Mesendoderm (in vitro differentiated cells): Measurements from ENCODE around the gene KIF3A.
A peak's percentile ranks its signal among the peaks of the same experiment; 100 is the strongest.

Experiments used
- DNase-seq: peaks from one replicate; pipeline ENCODE4 v3.0.0; 2013
- H2AK5ac ChIP-seq: 2 replicates; pipeline ENCODE4 v1.6.1; 2013; ENCODE audit warnings: low read length, inconsistent platforms
- H2BK120ac ChIP-seq: 2 replicates; pipeline ENCODE4 v1.6.1; 2013; ENCODE audit warnings: low read depth, mild to moderate bottlenecking, low read length, moderate library complexity, mixed read lengths
- H2BK15ac ChIP-seq: replicated peaks from 2 replicates; pipeline ENCODE4 v1.6.1; 2013; ENCODE audit warnings: low read depth, mild to moderate bottlenecking, moderate library complexity
- H2BK5ac ChIP-seq: 2 replicates; pipeline ENCODE4 v1.6.1; 2013; ENCODE audit warnings: low read length, inconsistent platforms
- H3K18ac ChIP-seq: 2 replicates; pipeline ENCODE4 v1.6.1; 2013; ENCODE audit warnings: mild to moderate bottlenecking, low read length, mixed read lengths
- H3K23ac ChIP-seq: one replicate; pipeline ENCODE4 v1.6.1; 2013; ENCODE audit warnings: low read length
- H3K27ac ChIP-seq: 2 replicates; pipeline ENCODE4 v1.5.1; 2013; ENCODE audit warnings: low read depth, mild to moderate bottlenecking, inconsistent platforms, low read length, moderate library complexity
- H3K27me3 ChIP-seq: 2 replicates; pipeline ENCODE4 v1.6.1; 2013; ENCODE audit warnings: low read length, control low read depth, mild to moderate bottlenecking, inconsistent platforms; ENCODE audit not compliant: insufficient read depth, poor library complexity
- H3K36me3 ChIP-seq: 2 replicates; pipeline ENCODE4 v1.6.1; 2013; ENCODE audit warnings: low read length, inconsistent platforms; ENCODE audit not compliant: control insufficient read depth, insufficient read depth
- H3K4ac ChIP-seq: one replicate; pipeline ENCODE4 v1.6.1; 2013; ENCODE audit warnings: low read depth, mild to moderate bottlenecking, low read length, moderate library complexity
- H3K4me1 ChIP-seq: 2 replicates; pipeline ENCODE4 v1.6.1; 2013; ENCODE audit warnings: low read depth, low read length, inconsistent platforms; ENCODE audit not compliant: control insufficient read depth
- H3K4me2 ChIP-seq: 2 replicates; pipeline ENCODE4 v1.6.1; 2013; ENCODE audit warnings: low read length
- H3K4me3 ChIP-seq: 2 replicates; pipeline ENCODE4 v1.5.1; 2013; ENCODE audit warnings: mild to moderate bottlenecking, low read length
- H3K56ac ChIP-seq: one replicate; pipeline ENCODE4 v1.6.1; 2013; ENCODE audit warnings: low read length
- H3K79me1 ChIP-seq: 2 replicates; pipeline ENCODE4 v1.6.1; 2013; ENCODE audit warnings: low read length, inconsistent platforms
- H3K79me2 ChIP-seq: 2 replicates; pipeline ENCODE4 v1.6.1; 2013; ENCODE audit warnings: mild to moderate bottlenecking, low read length; ENCODE audit not compliant: control insufficient read depth, insufficient read depth
- H3K9ac ChIP-seq: 2 replicates; pipeline ENCODE4 v1.6.1; 2013; ENCODE audit warnings: low read length, inconsistent platforms
- H4K5ac ChIP-seq: one replicate; pipeline ENCODE4 v1.6.1; 2013; ENCODE audit warnings: low read length
- H4K8ac ChIP-seq: one replicate; pipeline ENCODE4 v1.6.1; 2013; ENCODE audit warnings: low read depth, mild to moderate bottlenecking, control low read depth, low read length, moderate library complexity
- WGBS: extraction: QIAGEN DNeasy Blood & Tissue Kit; methylation state at CpG from one replicate; pipeline ENCODE4 v1.1.7; 2013; ENCODE audit warnings: low lambda C conversion rate, missing lambda C conversion rate; ENCODE audit not compliant: insufficient coverage; ENCODE audit errors: extremely low coverage; 5-methylcytosine and 5-hydroxymethylcytosine counted together

The KIF3A gene

GRCh38 chr5:132677682-132678400 is 59.5 kb downstream of the KIF3A start:
- Histone ChIP-seq H3K23ac (no peak overlapping the region), H3K18ac (no peak overlapping the region), H2BK120ac (no peak overlapping the region), H3K4me2 (no peak overlapping the region), H3K56ac (no peak overlapping the region), H4K5ac (no peak overlapping the region), H3K36me3 (no peaks in the 10 kb centered on the region), H2BK5ac (no peak overlapping the region), H2AK5ac (no peak overlapping the region), H3K79me1 (no peaks in the 10 kb centered on the region), H3K27ac (no peak overlapping the region), H4K8ac (no peak overlapping the region), H3K4ac (no peak overlapping the region), H2BK15ac (no peak overlapping the region), H3K27me3 (no peaks in the 10 kb centered on the region), H3K4me3 (no peak overlapping the region), H3K9ac (no peak overlapping the region), H3K79me2 (no peaks in the 10 kb centered on the region), H3K4me1 (peaks cover 2% of the 10 kb centered on the region)
- no peak for DNase-seq
- 100% methylated on average over 1 of the region's 15 CpGs for WGBS

GRCh38 chr5:132677191-132677590 is 60.2 kb downstream of the KIF3A start:
- H2BK15ac ChIP-seq = no peak overlapping the region
- H3K9ac ChIP-seq = no peak overlapping the region
- H2BK120ac ChIP-seq = no peak overlapping the region
- no peak overlapping the region for H3K4ac ChIP-seq
- H4K8ac ChIP-seq = no peak overlapping the region
- H3K18ac ChIP-seq = no peak overlapping the region
- DNase-seq = peak; percentile 65
- no CpG with 5 or more reads among the region's 7 CpGs for WGBS
- peaks cover 2% of the 10 kb centered on the region for H3K4me1 ChIP-seq
- no peaks in the 10 kb centered on the region for H3K27me3 ChIP-seq
- no peak overlapping the region for H3K56ac ChIP-seq
- no peak overlapping the region for H3K4me2 ChIP-seq
- H3K4me3 ChIP-seq = no peak overlapping the region
- H3K79me1 ChIP-seq = no peaks in the 10 kb centered on the region
- no peak overlapping the region for H3K23ac ChIP-seq
- H3K79me2 ChIP-seq = no peaks in the 10 kb centered on the region
- no peak overlapping the region for H2BK5ac ChIP-seq
- H2AK5ac ChIP-seq = no peak overlapping the region
- no peaks in the 10 kb centered on the region for H3K36me3 ChIP-seq
- H4K5ac ChIP-seq = no peak overlapping the region
- no peak overlapping the region for H3K27ac ChIP-seq

- no peaks in the 10 kb centered on the region for H3K79me2 ChIP-seq
- no peak overlapping the region for H2BK15ac ChIP-seq
- no peak overlapping the region for H3K4me3 ChIP-seq
- no peak overlapping the region for H3K56ac ChIP-seq
- H3K23ac ChIP-seq = no peak overlapping the region
- H3K79me1 ChIP-seq = no peaks in the 10 kb centered on the region
- H3K27me3 ChIP-seq = no peaks in the 10 kb centered on the region
- no peak overlapping the region for H2BK120ac ChIP-seq
- H3K27ac ChIP-seq = no peak overlapping the region
- no peak overlapping the region for H3K4ac ChIP-seq
- no peak overlapping the region for H2BK5ac ChIP-seq
- H2AK5ac ChIP-seq = no peak overlapping the region
- H3K18ac ChIP-seq = no peak overlapping the region
- H4K8ac ChIP-seq = no peak overlapping the region
- H3K4me2 ChIP-seq = no peak overlapping the region
- no peaks in the 10 kb centered on the region for H3K36me3 ChIP-seq
- no peak for DNase-seq
- no CpG with 5 or more reads among the region's 11 CpGs for WGBS
- no peak overlapping the region for H4K5ac ChIP-seq
- no peak overlapping the region for H3K9ac ChIP-seq
- H3K4me1 ChIP-seq = peaks cover 2% of the 10 kb centered on the region
Measured at GRCh38 chr5:132675936-132676689, 61.2 kb downstream of the KIF3A start.

- Histone ChIP-seq H2BK5ac (no peak overlapping the region), H2BK15ac (no peak overlapping the region), H3K4me3 (no peak overlapping the region), H3K4ac (no peak overlapping the region), H3K27me3 (no peaks in the 10 kb centered on the region), H3K9ac (no peak overlapping the region), H3K18ac (no peak overlapping the region), H3K23ac (no peak overlapping the region), H2BK120ac (no peak overlapping the region), H2AK5ac (no peak overlapping the region), H3K4me2 (no peak overlapping the region), H4K8ac (no peak overlapping the region), H3K79me1 (no peaks in the 10 kb centered on the region), H4K5ac (no peak overlapping the region), H3K4me1 (peaks cover 2% of the 10 kb centered on the region), H3K27ac (no peak overlapping the region), H3K36me3 (no peaks in the 10 kb centered on the region), H3K79me2 (no peaks in the 10 kb centered on the region), H3K56ac (no peak overlapping the region)
- no CpG with 5 or more reads among the region's 13 CpGs for WGBS
- no peak for DNase-seq
Measured at GRCh38 chr5:132674671-132675506, 62.5 kb downstream of the KIF3A start.

GRCh38 chr5:132673939-132674630 is 63.3 kb downstream of the KIF3A start, which contains the start of gene IL4:
IL4 (plus strand) TSS chr5:132673989; CDS start chr5:132674051, 62 bp downstream.
- H3K79me1 ChIP-seq = no peaks in the 10 kb centered on the region
- H3K27ac ChIP-seq = no peak within 1 kb of the TSS
- H3K27me3 ChIP-seq = no peaks in the 10 kb centered on the region
- no CpG with 5 or more reads among the region's 14 CpGs for WGBS
- DNase-seq = no peak
- H3K4me2 ChIP-seq = no peak within 1 kb of the TSS
- H2BK5ac ChIP-seq = no peak within 1 kb of the TSS
- no peak within 1 kb of the TSS for H3K4ac ChIP-seq
- no peak within 1 kb of the TSS for H2AK5ac ChIP-seq
- H2BK15ac ChIP-seq = no peak within 1 kb of the TSS
- H2BK120ac ChIP-seq = no peak within 1 kb of the TSS
- H3K56ac ChIP-seq = no peak within 1 kb of the TSS
- H4K8ac ChIP-seq = no peak within 1 kb of the TSS
- no peak within 1 kb of the TSS for H3K18ac ChIP-seq
- peaks cover 2% of the 10 kb centered on the region for H3K4me1 ChIP-seq
- no peak within 1 kb of the TSS for H3K9ac ChIP-seq
- H3K79me2 ChIP-seq = no peaks in the 10 kb centered on the region
- no peak within 1 kb of the TSS for H3K23ac ChIP-seq
- no peaks in the 10 kb centered on the region for H3K36me3 ChIP-seq
- no peak within 1 kb of the TSS for H3K4me3 ChIP-seq
- no peak within 1 kb of the TSS for H4K5ac ChIP-seq
